ENCODE results near the gene CAMK2A.

DNA sequence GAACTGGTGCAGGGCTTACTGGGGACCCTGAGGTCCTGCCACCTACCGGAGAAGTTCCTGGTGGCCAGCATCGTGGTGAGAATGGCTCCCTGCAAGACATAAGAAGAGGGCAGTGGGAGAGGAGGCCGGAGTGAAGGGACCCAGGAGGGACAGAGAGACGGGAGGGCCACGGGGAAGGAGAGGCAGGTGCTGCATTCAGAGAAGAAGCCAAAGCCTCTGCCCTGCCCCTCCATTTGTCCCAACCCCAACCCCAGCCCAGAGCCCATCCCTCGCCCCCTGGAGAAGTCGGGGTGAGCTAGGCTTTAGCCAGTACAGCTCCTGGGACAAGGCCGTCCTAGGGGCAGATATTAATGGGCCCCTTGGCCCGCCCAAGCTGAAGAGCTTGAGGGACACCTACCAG is 41.8 kb downstream of the CAMK2A start:
- TF ChIP-seq POLR2A (IDR thresholded peaks at IDR 0.05), result no peak
- TF ChIP-seq, protein P1, sequence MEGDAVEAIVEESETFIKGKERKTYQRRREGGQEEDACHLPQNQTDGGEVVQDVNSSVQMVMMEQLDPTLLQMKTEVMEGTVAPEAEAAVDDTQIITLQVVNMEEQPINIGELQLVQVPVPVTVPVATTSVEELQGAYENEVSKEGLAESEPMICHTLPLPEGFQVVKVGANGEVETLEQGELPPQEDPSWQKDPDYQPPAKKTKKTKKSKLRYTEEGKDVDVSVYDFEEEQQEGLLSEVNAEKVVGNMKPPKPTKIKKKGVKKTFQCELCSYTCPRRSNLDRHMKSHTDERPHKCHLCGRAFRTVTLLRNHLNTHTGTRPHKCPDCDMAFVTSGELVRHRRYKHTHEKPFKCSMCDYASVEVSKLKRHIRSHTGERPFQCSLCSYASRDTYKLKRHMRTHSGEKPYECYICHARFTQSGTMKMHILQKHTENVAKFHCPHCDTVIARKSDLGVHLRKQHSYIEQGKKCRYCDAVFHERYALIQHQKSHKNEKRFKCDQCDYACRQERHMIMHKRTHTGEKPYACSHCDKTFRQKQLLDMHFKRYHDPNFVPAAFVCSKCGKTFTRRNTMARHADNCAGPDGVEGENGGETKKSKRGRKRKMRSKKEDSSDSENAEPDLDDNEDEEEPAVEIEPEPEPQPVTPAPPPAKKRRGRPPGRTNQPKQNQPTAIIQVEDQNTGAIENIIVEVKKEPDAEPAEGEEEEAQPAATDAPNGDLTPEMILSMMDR (IDR thresholded peaks at IDR 0.05), result no peak

Measured in testis (tissue), 2 donors.